ENCODE results near the gene RTP5. TPM values are rescaled to one million over a fixed set of nuclear protein-coding genes. Genes with fewer than 3 reads are reported as not detected.
"Not testable (repeated sequence)": the region's sequence is repeated elsewhere in the genome, so short reads cannot be mapped to it uniquely, and the experiment has no call there.

The RTP5 gene
- total and polyA plus RNA-seq, 2 experiments from 2014 or later: not detected

DNA sequence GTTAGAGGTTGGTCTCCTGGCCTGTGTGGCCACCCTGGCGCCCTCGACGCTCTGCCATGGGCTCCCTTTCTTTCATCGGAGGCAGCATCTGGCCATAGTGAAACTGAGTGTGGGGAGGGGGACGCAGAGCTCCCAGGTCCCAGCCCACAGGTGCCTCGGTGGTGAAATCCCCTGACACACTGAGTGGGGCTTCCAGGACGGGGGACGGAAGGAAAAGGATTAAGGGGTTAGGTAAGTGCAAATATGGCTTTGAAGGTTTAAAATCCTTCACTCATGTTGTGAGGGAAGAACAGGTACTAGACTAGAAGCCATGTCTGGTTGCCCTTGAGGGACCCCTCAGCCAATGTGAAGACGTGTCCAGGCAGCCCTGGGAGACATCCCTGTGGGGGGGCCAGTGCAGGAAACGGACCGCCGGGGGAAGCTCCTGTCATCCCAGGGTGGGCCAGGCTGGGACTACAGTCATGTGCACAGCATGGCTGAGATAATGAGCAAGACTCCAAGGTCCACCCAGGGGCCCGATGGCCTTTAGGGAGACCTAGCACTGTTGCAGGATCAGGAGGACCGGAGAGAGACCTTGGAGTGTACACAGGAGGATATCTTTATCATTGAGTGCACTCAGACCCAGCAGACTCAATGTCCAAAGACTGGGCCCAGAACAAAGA lies 36.3 kb downstream of the RTP5 start:
- no peaks in the 10 kb centered on the region for H3K9me2 ChIP-seq (replicated peaks; ENCODE audit: insufficient read depth)
- no peak overlapping the region for H3K27ac ChIP-seq
- peaks cover 6% of the 10 kb centered on the region for H3K4me1 ChIP-seq (ENCODE audit: insufficient read depth)
- no peaks in the 10 kb centered on the region for H3K27me3 ChIP-seq
- H2AFZ ChIP-seq: no peak overlapping the region
- WGBS (ENCODE audit: low lambda C conversion rate, missing lambda C conversion rate): 86% methylated on average over 14 of the region's 14 CpGs
- H3K36me3 ChIP-seq (replicated peaks; ENCODE audit: insufficient read depth, low read depth): no peaks in the 10 kb centered on the region
- no peaks in the 10 kb centered on the region for H4K20me1 ChIP-seq (ENCODE audit: insufficient read depth, poor library complexity, severe bottlenecking)
- H3K9me3 ChIP-seq (ENCODE audit: low read depth): no peaks in the 10 kb centered on the region
- no peak overlapping the region for H3K4me3 ChIP-seq
- no peaks in the 10 kb centered on the region for H3K79me2 ChIP-seq
- DNase-seq (ENCODE audit: low spot score): no peak
- TF ChIP-seq, protein P1, sequence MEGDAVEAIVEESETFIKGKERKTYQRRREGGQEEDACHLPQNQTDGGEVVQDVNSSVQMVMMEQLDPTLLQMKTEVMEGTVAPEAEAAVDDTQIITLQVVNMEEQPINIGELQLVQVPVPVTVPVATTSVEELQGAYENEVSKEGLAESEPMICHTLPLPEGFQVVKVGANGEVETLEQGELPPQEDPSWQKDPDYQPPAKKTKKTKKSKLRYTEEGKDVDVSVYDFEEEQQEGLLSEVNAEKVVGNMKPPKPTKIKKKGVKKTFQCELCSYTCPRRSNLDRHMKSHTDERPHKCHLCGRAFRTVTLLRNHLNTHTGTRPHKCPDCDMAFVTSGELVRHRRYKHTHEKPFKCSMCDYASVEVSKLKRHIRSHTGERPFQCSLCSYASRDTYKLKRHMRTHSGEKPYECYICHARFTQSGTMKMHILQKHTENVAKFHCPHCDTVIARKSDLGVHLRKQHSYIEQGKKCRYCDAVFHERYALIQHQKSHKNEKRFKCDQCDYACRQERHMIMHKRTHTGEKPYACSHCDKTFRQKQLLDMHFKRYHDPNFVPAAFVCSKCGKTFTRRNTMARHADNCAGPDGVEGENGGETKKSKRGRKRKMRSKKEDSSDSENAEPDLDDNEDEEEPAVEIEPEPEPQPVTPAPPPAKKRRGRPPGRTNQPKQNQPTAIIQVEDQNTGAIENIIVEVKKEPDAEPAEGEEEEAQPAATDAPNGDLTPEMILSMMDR (IDR thresholded peaks at IDR 0.05; ENCODE audit: poor library complexity): no peak
- TF ChIP-seq EZH2phosphoT487 (IDR thresholded peaks at IDR 0.05; ENCODE audit: low read depth, severe bottlenecking, unreplicated experiment) (no peak), EZH2 (IDR thresholded peaks at IDR 0.05; ENCODE audit: borderline replicate concordance) (no peak)
- no peak overlapping the region for H3K4me2 ChIP-seq

DNA sequence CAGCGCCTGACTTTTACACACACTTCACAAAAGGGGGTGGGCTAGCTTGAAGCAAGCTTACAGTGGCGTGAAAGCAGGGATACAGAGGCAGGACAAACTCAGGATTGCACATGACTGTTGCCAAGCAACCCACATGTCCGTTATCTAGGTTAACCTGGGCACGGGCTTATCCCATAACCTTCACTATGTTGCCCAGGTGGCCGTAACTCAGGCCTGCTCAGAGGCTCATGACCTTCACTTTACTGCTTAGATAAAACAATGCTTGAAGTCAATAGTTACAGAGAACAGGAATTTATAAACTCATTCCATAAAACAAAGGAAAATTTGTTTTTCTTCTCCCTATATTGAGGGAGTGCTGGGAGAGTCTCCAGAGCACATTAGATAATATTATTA lies 36.8 kb downstream of the RTP5 start:
- not testable (repeated sequence) for DNase-seq (ENCODE audit: low spot score); H3K9me3 ChIP-seq (ENCODE audit: low read depth); H3K9me2 ChIP-seq (replicated peaks; ENCODE audit: insufficient read depth); H4K20me1 ChIP-seq (ENCODE audit: insufficient read depth, poor library complexity, severe bottlenecking); H3K27ac ChIP-seq; H3K4me3 ChIP-seq; H3K27me3 ChIP-seq; H3K36me3 ChIP-seq (replicated peaks; ENCODE audit: insufficient read depth, low read depth); H2AFZ ChIP-seq; H3K4me2 ChIP-seq; H3K4me1 ChIP-seq (ENCODE audit: insufficient read depth); H3K79me2 ChIP-seq
- WGBS (ENCODE audit: low lambda C conversion rate, missing lambda C conversion rate): 76% methylated on average over 5 of the region's 5 CpGs

DNA sequence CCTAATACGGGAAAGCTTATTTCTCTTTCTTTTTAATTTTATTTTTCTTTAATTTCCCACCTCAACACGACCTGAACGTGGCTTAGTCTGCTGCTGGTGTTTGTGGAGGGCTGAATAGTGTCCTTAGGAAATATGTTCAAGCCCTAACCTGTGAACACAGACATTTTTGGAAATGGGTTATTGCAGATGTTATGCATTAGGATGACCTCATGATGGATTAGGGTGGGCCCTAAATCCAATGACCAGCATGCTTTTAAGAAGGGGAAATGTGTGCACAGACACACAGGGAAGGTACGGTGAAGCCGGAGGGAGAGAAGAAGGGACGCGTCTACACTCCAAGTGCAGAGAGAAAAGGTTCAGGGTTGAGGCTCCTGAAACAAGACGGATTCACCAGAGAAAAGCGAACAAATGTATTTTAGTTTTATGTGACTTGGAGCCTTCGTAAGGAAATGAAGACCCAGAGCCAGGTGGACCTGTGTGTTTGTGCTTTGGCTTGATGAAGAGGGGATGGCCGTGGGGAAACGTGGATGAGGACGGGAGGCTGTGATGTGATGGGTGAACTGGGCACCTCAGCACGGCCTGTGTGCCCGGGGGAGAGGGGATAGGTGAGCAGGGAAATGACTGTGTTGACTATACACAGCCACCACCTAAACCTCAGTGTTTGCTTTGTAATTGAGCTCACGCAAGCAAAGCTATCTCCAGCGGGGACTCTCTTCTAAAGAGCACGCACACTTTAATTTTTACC lies 37.5 kb downstream of the RTP5 start:
- H3K9me3 ChIP-seq (ENCODE audit: low read depth): no peaks in the 10 kb centered on the region
- TF ChIP-seq, protein P1 (IDR thresholded peaks at IDR 0.05; ENCODE audit: poor library complexity): no peak
- 86% methylated on average over 18 of the region's 18 CpGs for WGBS (ENCODE audit: low lambda C conversion rate, missing lambda C conversion rate)

DNA sequence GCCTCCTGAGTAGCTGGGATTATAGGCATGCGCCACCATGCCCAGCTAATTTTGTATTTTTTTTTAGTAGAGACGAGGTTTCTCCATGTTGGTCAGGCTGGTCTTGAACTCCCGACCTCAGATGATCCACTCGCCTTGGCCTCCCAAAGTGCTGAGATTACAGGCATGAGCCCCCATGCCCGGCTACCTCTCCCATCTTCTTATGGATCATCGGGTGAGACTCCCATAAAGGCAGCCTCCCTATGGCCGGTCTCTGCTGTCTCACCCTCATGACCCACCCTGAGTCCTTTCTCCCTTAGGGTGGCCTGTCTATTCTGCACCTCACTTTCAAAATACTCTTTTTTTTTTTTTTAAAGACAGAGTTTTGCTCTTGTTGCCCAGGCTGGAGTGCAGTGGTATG lies 38.3 kb downstream of the RTP5 start:
- not testable (repeated sequence) for H3K4me1 ChIP-seq (ENCODE audit: insufficient read depth)
- 96% methylated on average over 7 of the region's 7 CpGs for WGBS (ENCODE audit: low lambda C conversion rate, missing lambda C conversion rate)

More for the DNA sequence above, 37.5 kb downstream of the RTP5 start:
- Histone ChIP-seq H4K20me1 (ENCODE audit: insufficient read depth, poor library complexity, severe bottlenecking) (no peaks in the 10 kb centered on the region), H3K79me2 (no peaks in the 10 kb centered on the region), H3K9me2 (replicated peaks; ENCODE audit: insufficient read depth) (no peaks in the 10 kb centered on the region), H3K27ac (no peak overlapping the region), H3K27me3 (no peaks in the 10 kb centered on the region), H3K4me2 (no peak overlapping the region), H2AFZ (no peak overlapping the region), H3K4me1 (ENCODE audit: insufficient read depth) (no peaks in the 10 kb centered on the region), H3K4me3 (no peak overlapping the region), H3K36me3 (replicated peaks; ENCODE audit: insufficient read depth, low read depth) (no peaks in the 10 kb centered on the region)
- DNase-seq (ENCODE audit: low spot score): no peak

More for the DNA sequence above, 38.3 kb downstream of the RTP5 start:
- H3K9me2 ChIP-seq (replicated peaks; ENCODE audit: insufficient read depth); H3K4me2 ChIP-seq; H3K36me3 ChIP-seq (replicated peaks; ENCODE audit: insufficient read depth, low read depth); H3K79me2 ChIP-seq; H4K20me1 ChIP-seq (ENCODE audit: insufficient read depth, poor library complexity, severe bottlenecking); H3K27ac ChIP-seq; H3K27me3 ChIP-seq; H2AFZ ChIP-seq; H3K4me3 ChIP-seq; H3K9me3 ChIP-seq (ENCODE audit: low read depth); DNase-seq (ENCODE audit: low spot score): not testable (repeated sequence)
